Activated T-cell treated with anti-CD3 and anti-CD28 coated beads, Interleukin-2, amount 50 U/mL, for 72 hours (primary cell): ENCODE measurements around the gene SCN4A. TPM values are rescaled to one million over a fixed set of nuclear protein-coding genes. Genes with fewer than 3 reads are reported as not detected.

Source experiments
- ATAC-seq, 2 donors: fragments of 150-1000 bp; cut with Tn5 transposase; replicated peaks in 1 of 2; 2 replicates each; pipeline ENCODE4 v1.10.0; 2021; ENCODE audit warnings: moderate library complexity in 2 of 2, mild to moderate bottlenecking in 1 of 2
- DNase-seq, 2 donors: peaks; one replicate each; pipeline ENCODE4 v3.0.0; 2021 to 2022; ENCODE audit warnings: mixed read lengths in 1 of 2
- H3K27ac Mint-ChIP-seq: one replicate; pipeline ENCODE4 v1.8.0; 2022; ENCODE audit warnings: mild to moderate bottlenecking, moderate library complexity, mixed read lengths
- H3K27me3 Mint-ChIP-seq: one replicate; pipeline ENCODE4 v1.8.0; 2022; ENCODE audit warnings: low read depth, mixed read lengths
- H3K36me3 Mint-ChIP-seq, 2 donors: one replicate each; pipeline ENCODE4 v1.8.0; 2022; ENCODE audit warnings: mixed read lengths in 2 of 2, mild to moderate bottlenecking in 1 of 2; ENCODE audit not compliant: insufficient read depth in 2 of 2
- H3K4me1 Mint-ChIP-seq: one replicate; pipeline ENCODE4 v1.8.0; 2022; ENCODE audit warnings: low read depth, mixed read lengths
- H3K4me3 Mint-ChIP-seq, 2 donors: one replicate each; pipeline ENCODE4 v1.8.0; 2022; ENCODE audit warnings: mild to moderate bottlenecking in 2 of 2, mixed read lengths in 2 of 2, moderate library complexity in 2 of 2
- H3K9me3 Mint-ChIP-seq, 2 donors: one replicate each; pipeline ENCODE4 v1.8.0; 2022; ENCODE audit warnings: mixed read lengths in 2 of 2
- total RNA-seq, 2 donors: library from RNA; stranded (reverse); gene quantifications; one replicate each; pipeline ENCODE4 v1.2.3, GENCODE V29; 2022

The SCN4A gene
- total RNA-seq, 2 donors from 2014 or later = 0.93 to 1.0 TPM

- peak; percentile 84 to 86 for ATAC-seq
- no peaks in the 10 kb centered on the region for H3K9me3 Mint-ChIP-seq
- H3K27ac Mint-ChIP-seq = peak within 1 kb of the TSS; percentile 66
- no peaks in the 10 kb centered on the region for H3K36me3 Mint-ChIP-seq
- H3K4me3 Mint-ChIP-seq = peak within 1 kb of the TSS; percentile 82 to 95
- peaks cover 30% of the 10 kb centered on the region for H3K4me1 Mint-ChIP-seq
- peak; percentile 70 to 79 for DNase-seq
- no peaks in the 10 kb centered on the region for H3K27me3 Mint-ChIP-seq
These were observed 25.5 kb upstream of the SCN4A start, which contains the start of gene PRR29 for GRCh38 chr17:63998050-63998720. TSS of gene PRR29 (plus strand) at chr17:63998351. CDS start at chr17:63998365, 14 bp downstream.

- H3K9me3 Mint-ChIP-seq = no peaks in the 10 kb centered on the region
- H3K27me3 Mint-ChIP-seq = peaks cover 5% of the 10 kb centered on the region
- no peaks in the 10 kb centered on the region for H3K36me3 Mint-ChIP-seq
- peak overlapping the region; percentile 82 to 95 for H3K4me3 Mint-ChIP-seq
- peak overlapping the region; percentile 66 for H3K27ac Mint-ChIP-seq
- DNase-seq (no peak), ATAC-seq (no peak)
- H3K4me1 Mint-ChIP-seq = peaks cover 34% of the 10 kb centered on the region
These were observed 24.8 kb upstream of the SCN4A start for GRCh38 chr17:63997341-63998048.

- Mint-ChIP-seq H3K9me3 (no peaks in the 10 kb centered on the region), H3K27ac (no peak overlapping the region), H3K4me3 (no peak overlapping the region), H3K4me1 (peaks cover 39% of the 10 kb centered on the region), H3K36me3 (no peaks in the 10 kb centered on the region), H3K27me3 (peaks cover 6% of the 10 kb centered on the region)
- ATAC-seq (no peak), DNase-seq (no peak)
These were observed 23.9 kb upstream of the SCN4A start for GRCh38 chr17:63996430-63997182.

GRCh38 chr17:63995626-63996025 lies 22.9 kb upstream of the SCN4A start:
- ATAC-seq = no peak
- H3K27me3 Mint-ChIP-seq = peaks cover 6% of the 10 kb centered on the region
- no peaks in the 10 kb centered on the region for H3K9me3 Mint-ChIP-seq
- no peak for DNase-seq
- H3K4me3 Mint-ChIP-seq = no peak overlapping the region
- H3K4me1 Mint-ChIP-seq = peaks cover 42% of the 10 kb centered on the region
- no peak overlapping the region for H3K27ac Mint-ChIP-seq
- H3K36me3 Mint-ChIP-seq = no peaks in the 10 kb centered on the region

GRCh38 chr17:63993368-63993985 lies 20.8 kb upstream of the SCN4A start:
- peaks cover 6% of the 10 kb centered on the region for H3K27me3 Mint-ChIP-seq
- DNase-seq (no peak), ATAC-seq (no peak)
- H3K27ac Mint-ChIP-seq = no peak overlapping the region
- no peaks in the 10 kb centered on the region for H3K36me3 Mint-ChIP-seq
- H3K9me3 Mint-ChIP-seq = no peaks in the 10 kb centered on the region
- H3K4me3 Mint-ChIP-seq = no peak overlapping the region
- peaks cover 38% of the 10 kb centered on the region for H3K4me1 Mint-ChIP-seq

GRCh38 chr17:63991611-63992010 lies 18.9 kb upstream of the SCN4A start:
- Mint-ChIP-seq H3K36me3 (no peaks in the 10 kb centered on the region), H3K4me3 (peak overlapping the region in 1 of 2 donors; percentile 82), H3K4me1 (peaks cover 27% of the 10 kb centered on the region), H3K9me3 (no peaks in the 10 kb centered on the region), H3K27me3 (peaks cover 6% of the 10 kb centered on the region), H3K27ac (no peak overlapping the region)
- ATAC-seq = no peak
- DNase-seq = no peak

GRCh38 chr17:63989622-63990345 lies 17.1 kb upstream of the SCN4A start:
- no peak for DNase-seq
- peaks cover 6% of the 10 kb centered on the region for H3K27me3 Mint-ChIP-seq
- no peaks in the 10 kb centered on the region for H3K9me3 Mint-ChIP-seq
- no peak overlapping the region for H3K4me3 Mint-ChIP-seq
- no peak for ATAC-seq
- peaks cover 40% of the 10 kb centered on the region for H3K4me1 Mint-ChIP-seq
- no peak overlapping the region for H3K27ac Mint-ChIP-seq
- no peaks in the 10 kb centered on the region for H3K36me3 Mint-ChIP-seq

GRCh38 chr17:63988741-63989621 lies 16.3 kb upstream of the SCN4A start:
- Mint-ChIP-seq H3K36me3 (no peaks in the 10 kb centered on the region), H3K4me3 (no peak overlapping the region), H3K27me3 (peaks cover 6% of the 10 kb centered on the region), H3K4me1 (peaks cover 42% of the 10 kb centered on the region), H3K27ac (no peak overlapping the region), H3K9me3 (no peaks in the 10 kb centered on the region)
- DNase-seq (no peak), ATAC-seq (no peak)

GRCh38 chr17:63988127-63988478 lies 15.4 kb upstream of the SCN4A start:
- Mint-ChIP-seq H3K27ac (no peak overlapping the region), H3K36me3 (no peaks in the 10 kb centered on the region), H3K27me3 (peaks cover 6% of the 10 kb centered on the region), H3K9me3 (no peaks in the 10 kb centered on the region), H3K4me1 (peaks cover 36% of the 10 kb centered on the region), H3K4me3 (no peak overlapping the region)
- ATAC-seq (no peak), DNase-seq (no peak)

- ATAC-seq (no peak), DNase-seq (no peak)
- H3K27ac Mint-ChIP-seq = no peak overlapping the region
- peaks cover 0 to 4% of the 10 kb centered on the region in 2 donors for H3K36me3 Mint-ChIP-seq
- no peak overlapping the region for H3K4me3 Mint-ChIP-seq
- peaks cover 3 to 4% of the 10 kb centered on the region in 2 donors for H3K9me3 Mint-ChIP-seq
- H3K27me3 Mint-ChIP-seq = peaks cover 2% of the 10 kb centered on the region
- H3K4me1 Mint-ChIP-seq = peaks cover 32% of the 10 kb centered on the region
These were observed 14.8 kb upstream of the SCN4A start for GRCh38 chr17:63987221-63988126.

GRCh38 chr17:63986821-63987220 lies 14.1 kb upstream of the SCN4A start:
- H3K27me3 Mint-ChIP-seq = no peaks in the 10 kb centered on the region
- peaks cover 2 to 8% of the 10 kb centered on the region in 2 donors for H3K36me3 Mint-ChIP-seq
- DNase-seq (no peak), ATAC-seq (no peak)
- H3K9me3 Mint-ChIP-seq = peaks cover 6 to 7% of the 10 kb centered on the region in 2 donors
- peaks cover 27% of the 10 kb centered on the region for H3K4me1 Mint-ChIP-seq
- no peak overlapping the region for H3K27ac Mint-ChIP-seq
- H3K4me3 Mint-ChIP-seq = no peak overlapping the region
